ENCODE data around the gene ALAS1.

- TF ChIP-seq TARDBP (IDR thresholded peaks at IDR 0.05) (no peak), SP1 (IDR thresholded peaks at IDR 0.05) (no peak), FOXM1 (IDR thresholded peaks at IDR 0.05; ENCODE audit: borderline replicate concordance) (no peak), FOXA1 (IDR thresholded peaks at IDR 0.05) (no peak), ELF4 (IDR thresholded peaks at IDR 0.05) (no peak), NFRKB (IDR thresholded peaks at IDR 0.05) (no peak), ARNT (IDR thresholded peaks at IDR 0.05) (no peak), ZNF384 (IDR thresholded peaks at IDR 0.05) (no peak), BHLHE40 (IDR thresholded peaks at IDR 0.05; ENCODE audit: borderline replicate concordance) (no peak)
- TF ChIP-seq, protein P1, sequence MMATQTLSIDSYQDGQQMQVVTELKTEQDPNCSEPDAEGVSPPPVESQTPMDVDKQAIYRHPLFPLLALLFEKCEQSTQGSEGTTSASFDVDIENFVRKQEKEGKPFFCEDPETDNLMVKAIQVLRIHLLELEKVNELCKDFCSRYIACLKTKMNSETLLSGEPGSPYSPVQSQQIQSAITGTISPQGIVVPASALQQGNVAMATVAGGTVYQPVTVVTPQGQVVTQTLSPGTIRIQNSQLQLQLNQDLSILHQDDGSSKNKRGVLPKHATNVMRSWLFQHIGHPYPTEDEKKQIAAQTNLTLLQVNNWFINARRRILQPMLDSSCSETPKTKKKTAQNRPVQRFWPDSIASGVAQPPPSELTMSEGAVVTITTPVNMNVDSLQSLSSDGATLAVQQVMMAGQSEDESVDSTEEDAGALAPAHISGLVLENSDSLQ (IDR thresholded peaks at IDR 0.05), result no peak
Measured at GRCh38 chr3:52233108-52233591, 35.2 kb downstream of the ALAS1 start.
